22Rv1 (cell line): ENCODE results near the gene PML.

Source experiments
- CTCF ChIP-seq: fragments of 450-650 bp; IDR thresholded peaks from 2 replicates; pipeline ENCODE4 v1.5.1; 2017; ENCODE audit warnings: mild to moderate bottlenecking
- ZFX ChIP-seq: fragments of 450-650 bp; IDR thresholded peaks from 2 replicates; pipeline ENCODE4 v1.6.1; 2017; ENCODE audit warnings: antibody characterized with exemption, borderline replicate concordance

- no peak for TF ChIP-seq CTCF
- TF ChIP-seq ZFX = no peak
Measured at GRCh38 chr15:74050556-74051234, 56.2 kb downstream of the PML start.
